ENCODE data around the gene ELK3. TPM values are rescaled to one million over a fixed set of nuclear protein-coding genes. Genes with fewer than 3 reads are reported as not detected.
A peak's percentile ranks its signal among the peaks of the same experiment; 100 is the strongest.

The ELK3 gene
- total and polyA plus RNA-seq, 4 experiments from 2014 or later: 20.8 to 56.5 (median 56.4) TPM

GRCh38 chr12:96258104-96258961 lies 64.2 kb downstream of the ELK3 start:
- CTCF ChIA-PET (ENCODE audit: partially characterized antibody): interaction anchor here (1.0 to 1.3 kb wide), 3 partner anchors 21 to 141 kb away, joined by 3 to 4 read pairs (median 3); no protein-coding TSS in a partner anchor
- peak overlapping the region in 2 of 7 donors; percentile 48 to 61 for H3K27ac Mint-ChIP-seq

GRCh38 chr12:96260231-96260630 lies 66.1 kb downstream of the ELK3 start:
- POLR2A ChIA-PET (ENCODE audit: partially characterized antibody): no interaction called here
- peaks cover 8% of the 10 kb centered on the region for H3K36me3 ChIP-seq (ENCODE audit: insufficient read depth, low read length)
- H3K4me3 ChIP-seq (ENCODE audit: low read length in 2 of 2): no peak overlapping the region
- Mint-ChIP-seq H3K36me3 (peaks cover 32 to 54% of the 10 kb centered on the region in 2 donors), H3K27ac (peak overlapping the region in 3 of 7 donors; percentile 61 to 87 (median 79)), H3K9me3 (peaks cover 0 to 3% (median 0%) of the 10 kb centered on the region in 8 donors), H3K27me3 (no peaks in the 10 kb centered on the region), H3K4me1 (peaks cover 15 to 21% (median 20%) of the 10 kb centered on the region in 4 donors), H3K4me3 (no peak overlapping the region)
- CTCF ChIA-PET (ENCODE audit: partially characterized antibody): interaction anchor here (0.5 kb wide), 1 partner anchor 13 kb away, joined by 4 read pairs; no protein-coding TSS in a partner anchor
- H3K4me1 ChIP-seq (ENCODE audit: insufficient read depth, low read length): peaks cover 35% of the 10 kb centered on the region
- no peaks in the 10 kb centered on the region for H3K9me3 ChIP-seq (ENCODE audit: control insufficient read depth in 1 of 2, low read length in 2 of 2)
- no peaks in the 10 kb centered on the region for H3K27me3 ChIP-seq (ENCODE audit: insufficient read depth, low read length)
- intact Hi-C loops (cut with micrococcal nuclease): no loop called here
- H3K27ac ChIP-seq (ENCODE audit: low read depth, low read length): no peak overlapping the region
- no peak for DNase-seq

More at GRCh38 chr12:96258104-96258961, 64.2 kb downstream of the ELK3 start:
- Histone ChIP-seq H3K27me3 (ENCODE audit: insufficient read depth, low read length) (no peaks in the 10 kb centered on the region), H3K9me3 (ENCODE audit: control insufficient read depth in 1 of 2, low read length in 2 of 2) (no peaks in the 10 kb centered on the region), H3K4me1 (ENCODE audit: insufficient read depth, low read length) (peaks cover 49% of the 10 kb centered on the region), H3K4me3 (ENCODE audit: low read length in 2 of 2) (no peak overlapping the region), H3K36me3 (ENCODE audit: insufficient read depth, low read length) (peaks cover 8% of the 10 kb centered on the region), H3K27ac (ENCODE audit: low read depth, low read length) (no peak overlapping the region)
- intact Hi-C loops (cut with micrococcal nuclease): no loop called here
- Mint-ChIP-seq H3K4me1 (peaks cover 6 to 27% (median 14%) of the 10 kb centered on the region in 4 donors), H3K36me3 (peaks cover 21 to 45% of the 10 kb centered on the region in 2 donors), H3K27me3 (no peaks in the 10 kb centered on the region), H3K9me3 (peaks cover 0 to 8% (median 0%) of the 10 kb centered on the region in 8 donors), H3K4me3 (peak overlapping the region in 1 of 8 donors; percentile 25)
- peak in 3 of 5 donors; percentile 30 to 69 (median 45) for DNase-seq
- POLR2A ChIA-PET (ENCODE audit: partially characterized antibody): interaction anchor here (0.7 kb wide), 1 partner anchor 23 kb away, joined by 3 read pairs; no protein-coding TSS in a partner anchor

- DNase-seq: no peak
- Mint-ChIP-seq H3K9me3 (peaks cover 0 to 2% (median 0%) of the 10 kb centered on the region in 8 donors), H3K27me3 (no peaks in the 10 kb centered on the region), H3K27ac (peak overlapping the region in 6 of 7 donors; percentile 39 to 87 (median 70)), H3K4me1 (peaks cover 15 to 22% (median 20%) of the 10 kb centered on the region in 4 donors), H3K36me3 (peaks cover 32 to 56% of the 10 kb centered on the region in 2 donors), H3K4me3 (no peak overlapping the region)
- ChIA-PET CTCF (ENCODE audit: partially characterized antibody) (interaction anchor here (1.6 kb wide), 1 partner anchor 138 kb away, joined by 4 read pairs; no protein-coding TSS in a partner anchor), POLR2A (ENCODE audit: partially characterized antibody) (interaction anchor here (1.2 kb wide), 1 partner anchor 9 kb away, joined by 4 read pairs; no protein-coding TSS in a partner anchor)
- H3K27me3 ChIP-seq (ENCODE audit: insufficient read depth, low read length): no peaks in the 10 kb centered on the region
- peaks cover 8% of the 10 kb centered on the region for H3K36me3 ChIP-seq (ENCODE audit: insufficient read depth, low read length)
- H3K4me3 ChIP-seq (ENCODE audit: low read length in 2 of 2): no peak overlapping the region
- no peaks in the 10 kb centered on the region for H3K9me3 ChIP-seq (ENCODE audit: control insufficient read depth in 1 of 2, low read length in 2 of 2)
- intact Hi-C loops (cut with micrococcal nuclease): no loop called here
- no peak overlapping the region for H3K27ac ChIP-seq (ENCODE audit: low read depth, low read length)
- peaks cover 31% of the 10 kb centered on the region for H3K4me1 ChIP-seq (ENCODE audit: insufficient read depth, low read length)
These were observed 66.5 kb downstream of the ELK3 start for GRCh38 chr12:96260644-96261043.

GRCh38 chr12:96261557-96261956 lies 67.4 kb downstream of the ELK3 start:
- peaks cover 8% of the 10 kb centered on the region for H3K36me3 ChIP-seq (ENCODE audit: insufficient read depth, low read length)
- H3K4me1 ChIP-seq (ENCODE audit: insufficient read depth, low read length): peaks cover 22% of the 10 kb centered on the region
- no peak overlapping the region for H3K4me3 Mint-ChIP-seq
- no peak overlapping the region for H3K27ac ChIP-seq (ENCODE audit: low read depth, low read length)
- POLR2A ChIA-PET (ENCODE audit: partially characterized antibody): interaction anchor here (1.2 kb wide), 1 partner anchor 10 kb away, joined by 4 read pairs; no protein-coding TSS in a partner anchor
- H3K27me3 ChIP-seq (ENCODE audit: insufficient read depth, low read length): no peaks in the 10 kb centered on the region
- peaks cover 18 to 26% (median 21%) of the 10 kb centered on the region in 4 donors for H3K4me1 Mint-ChIP-seq
- peaks cover 32 to 61% of the 10 kb centered on the region in 2 donors for H3K36me3 Mint-ChIP-seq
- H3K27me3 Mint-ChIP-seq: no peaks in the 10 kb centered on the region
- H3K9me3 ChIP-seq (ENCODE audit: control insufficient read depth in 1 of 2, low read length in 2 of 2): no peaks in the 10 kb centered on the region
- peaks cover 0 to 2% (median 0%) of the 10 kb centered on the region in 8 donors for H3K9me3 Mint-ChIP-seq
- no peak for DNase-seq
- intact Hi-C loops (cut with micrococcal nuclease): no loop called here
- H3K27ac Mint-ChIP-seq: peak overlapping the region in 5 of 7 donors; percentile 60 to 87 (median 80)
- no peak overlapping the region for H3K4me3 ChIP-seq (ENCODE audit: low read length in 2 of 2)
- CTCF ChIA-PET (ENCODE audit: partially characterized antibody): interaction anchor here (1.0 to 1.6 kb wide), 2 partner anchors 137 to 228 kb away, joined by 3 to 4 read pairs; partner anchors contain the start of gene CFAP54

GRCh38 chr12:96263449-96263902 lies 69.3 kb downstream of the ELK3 start:
- H3K27me3 ChIP-seq (ENCODE audit: insufficient read depth, low read length): no peaks in the 10 kb centered on the region
- ChIA-PET POLR2A (ENCODE audit: partially characterized antibody) (interaction anchor here (0.9 to 1.6 kb wide), 2 partner anchors 12 to 138 kb away, joined by 3 read pairs; no protein-coding TSS in a partner anchor), CTCF (ENCODE audit: partially characterized antibody) (interaction anchor here (1.0 to 1.5 kb wide), 2 partner anchors 9 kb away, joined by 3 read pairs; no protein-coding TSS in a partner anchor)
- Mint-ChIP-seq H3K4me3 (no peak overlapping the region), H3K9me3 (peaks cover 0 to 2% (median 0%) of the 10 kb centered on the region in 8 donors), H3K36me3 (peaks cover 43 to 75% of the 10 kb centered on the region in 2 donors), H3K4me1 (peaks cover 21 to 32% (median 29%) of the 10 kb centered on the region in 4 donors), H3K27me3 (no peaks in the 10 kb centered on the region), H3K27ac (peak overlapping the region; percentile 2 to 73 (median 55))
- intact Hi-C loops (cut with micrococcal nuclease): no loop called here
- H3K27ac ChIP-seq (ENCODE audit: low read depth, low read length): no peak overlapping the region
- no peak overlapping the region for H3K4me3 ChIP-seq (ENCODE audit: low read length in 2 of 2)
- DNase-seq: no peak
- peaks cover 3% of the 10 kb centered on the region for H3K4me1 ChIP-seq (ENCODE audit: insufficient read depth, low read length)
- H3K9me3 ChIP-seq (ENCODE audit: control insufficient read depth in 1 of 2, low read length in 2 of 2): no peaks in the 10 kb centered on the region
- peaks cover 13% of the 10 kb centered on the region for H3K36me3 ChIP-seq (ENCODE audit: insufficient read depth, low read length)

GRCh38 chr12:96265400-96265799 lies 71.2 kb downstream of the ELK3 start:
- H3K4me1 ChIP-seq (ENCODE audit: insufficient read depth, low read length): no peaks in the 10 kb centered on the region
- Mint-ChIP-seq H3K27ac (peak overlapping the region in 4 of 7 donors; percentile 24 to 90 (median 54)), H3K4me1 (peaks cover 26 to 50% (median 31%) of the 10 kb centered on the region in 4 donors), H3K36me3 (peaks cover 45 to 82% of the 10 kb centered on the region in 2 donors), H3K27me3 (no peaks in the 10 kb centered on the region), H3K4me3 (no peak overlapping the region), H3K9me3 (peaks cover 0 to 2% (median 0%) of the 10 kb centered on the region in 8 donors)
- intact Hi-C loops (cut with micrococcal nuclease): no loop called here
- no peak for DNase-seq
- ChIA-PET POLR2A (ENCODE audit: partially characterized antibody) (interaction anchor here (2.6 kb wide), 1 partner anchor 135 kb away, joined by 15 read pairs; the partner anchor contains the start of gene CDK17), CTCF (ENCODE audit: partially characterized antibody) (interaction anchor here (1.0 to 1.2 kb wide), 2 partner anchors 135 to 251 kb away, joined by 3 read pairs; partner anchors contain the start of gene CDK17)
- H3K27ac ChIP-seq (ENCODE audit: low read depth, low read length): no peak overlapping the region
- peaks cover 13% of the 10 kb centered on the region for H3K36me3 ChIP-seq (ENCODE audit: insufficient read depth, low read length)
- no peak overlapping the region for H3K4me3 ChIP-seq (ENCODE audit: low read length in 2 of 2)
- no peaks in the 10 kb centered on the region for H3K27me3 ChIP-seq (ENCODE audit: insufficient read depth, low read length)
- no peaks in the 10 kb centered on the region for H3K9me3 ChIP-seq (ENCODE audit: control insufficient read depth in 1 of 2, low read length in 2 of 2)
